SU-DHL-6 (cell line): ENCODE results near the gene ZP3.
"Not testable (repeated sequence)": the region's sequence is repeated elsewhere in the genome, so short reads cannot be mapped to it uniquely, and the experiment has no call there.

ENCODE experiments used
- EZH2phosphoT487 ChIP-seq: fragments of 200-600 bp; sonication (generic), shearing (Covaris generic); conservative IDR thresholded peaks from 2 replicates; pipeline ENCODE4 v1.6.1; 2018; ENCODE audit warnings: mild to moderate bottlenecking, antibody characterized with exemption, low read length, moderate library complexity, mixed read lengths
- TF ChIP-seq, protein P1 (sequence below): fragments of 200-600 bp; sonication (generic); IDR thresholded peaks from one replicate; pipeline ENCODE4 v1.5.1; 2017; ENCODE audit warnings: antibody characterized with exemption, mild to moderate bottlenecking, low read length, moderate library complexity; ENCODE audit not compliant: insufficient read depth, poor library complexity, severe bottlenecking

DNA sequence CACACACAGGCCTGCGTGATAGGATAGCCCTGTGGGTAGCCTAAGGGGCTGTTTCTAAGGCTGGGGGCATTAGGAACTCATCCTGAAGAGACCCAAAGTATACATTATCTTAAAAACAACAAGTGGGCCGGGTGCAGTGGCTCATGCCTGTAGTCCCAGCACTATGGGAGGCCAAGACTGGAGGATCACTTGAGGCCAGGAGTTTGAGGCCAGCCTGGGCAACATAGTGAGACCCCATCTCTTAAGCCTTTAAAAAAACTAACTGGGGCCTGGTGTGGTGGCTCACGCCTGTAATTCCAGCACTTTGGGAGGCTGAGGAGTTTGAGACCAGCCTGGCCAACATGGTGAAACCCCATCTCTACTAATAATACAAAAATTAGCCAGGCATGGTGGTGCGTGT is 808 bp downstream of the ZP3 start:
- TF ChIP-seq, protein P1, sequence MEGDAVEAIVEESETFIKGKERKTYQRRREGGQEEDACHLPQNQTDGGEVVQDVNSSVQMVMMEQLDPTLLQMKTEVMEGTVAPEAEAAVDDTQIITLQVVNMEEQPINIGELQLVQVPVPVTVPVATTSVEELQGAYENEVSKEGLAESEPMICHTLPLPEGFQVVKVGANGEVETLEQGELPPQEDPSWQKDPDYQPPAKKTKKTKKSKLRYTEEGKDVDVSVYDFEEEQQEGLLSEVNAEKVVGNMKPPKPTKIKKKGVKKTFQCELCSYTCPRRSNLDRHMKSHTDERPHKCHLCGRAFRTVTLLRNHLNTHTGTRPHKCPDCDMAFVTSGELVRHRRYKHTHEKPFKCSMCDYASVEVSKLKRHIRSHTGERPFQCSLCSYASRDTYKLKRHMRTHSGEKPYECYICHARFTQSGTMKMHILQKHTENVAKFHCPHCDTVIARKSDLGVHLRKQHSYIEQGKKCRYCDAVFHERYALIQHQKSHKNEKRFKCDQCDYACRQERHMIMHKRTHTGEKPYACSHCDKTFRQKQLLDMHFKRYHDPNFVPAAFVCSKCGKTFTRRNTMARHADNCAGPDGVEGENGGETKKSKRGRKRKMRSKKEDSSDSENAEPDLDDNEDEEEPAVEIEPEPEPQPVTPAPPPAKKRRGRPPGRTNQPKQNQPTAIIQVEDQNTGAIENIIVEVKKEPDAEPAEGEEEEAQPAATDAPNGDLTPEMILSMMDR = not testable (repeated sequence)
- TF ChIP-seq EZH2phosphoT487 = not testable (repeated sequence)
